Liver (tissue), 9 donors: ENCODE results near the gene DGKB. TPM values are rescaled to one million over a fixed set of nuclear protein-coding genes. Genes with fewer than 3 reads are reported as not detected.

ENCODE experiments used
- DNase-seq: peaks from one replicate; pipeline ENCODE4 v3.0.0-alpha.2; 2017; ENCODE audit warnings: low spot score
- H3K27ac ChIP-seq, 2 donors: one replicate each; pipeline ENCODE4 v1.7.0; 2013; ENCODE audit warnings: inconsistent platforms in 2 of 2, low read length in 2 of 2, control low read depth in 1 of 2, low read depth in 1 of 2, mild to moderate bottlenecking in 1 of 2
- H3K27me3 ChIP-seq, 4 donors: one replicate each; pipeline versions ENCODE4 v1.6.1 to v1.7.0; 2013; ENCODE audit warnings: low read length in 3 of 4, inconsistent platforms in 1 of 4, mild to moderate bottlenecking in 1 of 4, moderate library complexity in 1 of 4; ENCODE audit not compliant: control insufficient read depth in 4 of 4, insufficient read depth in 4 of 4
- H3K36me3 ChIP-seq, 4 donors: one replicate each; pipeline versions ENCODE4 v1.6.1 to v1.7.0; 2013; ENCODE audit warnings: low read length in 3 of 4, mild to moderate bottlenecking in 3 of 4, low read depth in 1 of 4, moderate library complexity in 1 of 4; ENCODE audit not compliant: control insufficient read depth in 4 of 4, insufficient read depth in 3 of 4
- H3K4me1 ChIP-seq, 4 donors: one replicate each; pipeline versions ENCODE4 v1.6.1 to v1.7.0; 2013; ENCODE audit warnings: low read length in 3 of 4, mild to moderate bottlenecking in 3 of 4, moderate library complexity in 1 of 4; ENCODE audit not compliant: control insufficient read depth in 4 of 4, insufficient read depth in 4 of 4
- H3K4me3 ChIP-seq, 3 donors: one replicate each; pipeline versions ENCODE4 v1.6.1 to v1.7.0; 2013; ENCODE audit warnings: low read length in 3 of 3, control low read depth in 1 of 3, low read depth in 1 of 3, mild to moderate bottlenecking in 1 of 3
- H3K9ac ChIP-seq, 2 donors: one replicate each; pipeline ENCODE4 v1.7.0; 2013; ENCODE audit warnings: low read length in 2 of 2, mild to moderate bottlenecking in 2 of 2, moderate library complexity in 2 of 2, control low read depth in 1 of 2, low read depth in 1 of 2
- H3K9me3 ChIP-seq, 4 donors: one replicate each; pipeline versions ENCODE4 v1.6.1 to v1.7.0; 2013; ENCODE audit warnings: low read length in 3 of 4; ENCODE audit not compliant: control insufficient read depth in 4 of 4
- EGR1 ChIP-seq, 2 donors: IDR thresholded peaks; 2 replicates each; pipeline ENCODE4 v1.6.1; 2016 to 2018; ENCODE audit warnings: antibody characterized with exemption in 2 of 2, low read depth in 2 of 2
- FOXA1 ChIP-seq: IDR thresholded peaks from 2 replicates; pipeline ENCODE4 v1.6.1; 2016; ENCODE audit warnings: antibody characterized with exemption
- FOXA2 ChIP-seq: IDR thresholded peaks from 2 replicates; pipeline ENCODE4 v1.6.1; 2016; ENCODE audit warnings: antibody characterized with exemption
- GABPA ChIP-seq, 2 donors: IDR thresholded peaks in 1 of 2; conservative IDR thresholded peaks in 1 of 2; 2 replicates each; pipeline ENCODE4 v1.6.1; 2016; ENCODE audit warnings: antibody characterized with exemption in 2 of 2, mild to moderate bottlenecking in 1 of 2, moderate library complexity in 1 of 2
- HNF4A ChIP-seq, 2 donors: conservative IDR thresholded peaks; 2 replicates each; pipeline ENCODE4 v1.6.1; 2016; ENCODE audit warnings: antibody characterized with exemption in 2 of 2, mild to moderate bottlenecking in 2 of 2
- HNF4G ChIP-seq: IDR thresholded peaks from 2 replicates; pipeline ENCODE4 v1.6.1; 2016; ENCODE audit warnings: antibody characterized with exemption
- JUND ChIP-seq, 2 donors: IDR thresholded peaks; 2 replicates each; pipeline ENCODE4 v1.6.1; 2016; ENCODE audit warnings: antibody characterized with exemption in 2 of 2
- NR2F2 ChIP-seq: IDR thresholded peaks from 2 replicates; pipeline ENCODE4 v1.6.1; 2016; ENCODE audit warnings: antibody characterized with exemption
- RAD21 ChIP-seq, 2 donors: IDR thresholded peaks; 2 replicates each; pipeline ENCODE4 v1.6.1; 2016; ENCODE audit warnings: antibody characterized with exemption in 2 of 2, mild to moderate bottlenecking in 2 of 2
- SP1 ChIP-seq: IDR thresholded peaks from 2 replicates; pipeline ENCODE4 v1.6.1; 2018; ENCODE audit warnings: antibody characterized with exemption, mild to moderate bottlenecking
- TAF1 ChIP-seq: conservative IDR thresholded peaks from 2 replicates; pipeline ENCODE4 v1.6.1; 2016; ENCODE audit warnings: antibody characterized with exemption, mild to moderate bottlenecking
- YY1 ChIP-seq: IDR thresholded peaks from 2 replicates; pipeline ENCODE4 v1.6.1; 2016; ENCODE audit warnings: antibody characterized with exemption, mild to moderate bottlenecking
- WGBS: extraction: QIAGEN DNeasy Blood & Tissue Kit; methylation state at CpG from one replicate; pipeline ENCODE4 v1.1.7; 2013; 5-methylcytosine and 5-hydroxymethylcytosine counted together
- polyA plus RNA-seq, 2 donors: library from polyadenylated mRNA; stranded (reverse) in 1 of 2; unstranded in 1 of 2; fragments of 200-250 nt in 1 of 2; fragments of >200 nt in 1 of 2; fragmentation: Nextera tagmentation in 1 of 2; extraction: Ambion mirVana in 1 of 2; gene quantifications; one replicate each; pipeline versions ENCODE4 v1.2.1 to v1.2.3, GENCODE V29; 2013 to 2015
- total RNA-seq, 2 donors: library from RNA; depleted of rRNA; stranded (reverse); fragments of >200 nt; gene quantifications; one replicate each; pipeline ENCODE4 v1.2.3, GENCODE V29; 2014
- TF ChIP-seq, protein P1 (sequence below): IDR thresholded peaks from 2 replicates; pipeline ENCODE4 v1.6.1; 2016; ENCODE audit warnings: antibody characterized with exemption
- TF ChIP-seq, protein P2 (sequence below): fragments of 150-350 bp; IDR thresholded peaks from 2 replicates; pipeline ENCODE4 v1.5.1; 2017; ENCODE audit warnings: improper control_type of control experiment, low read depth, low read length; ENCODE audit not compliant: missing input control
- TF ChIP-seq, protein P3 (sequence below): IDR thresholded peaks from 2 replicates; pipeline ENCODE4 v1.6.1; 2016; ENCODE audit warnings: antibody characterized with exemption
- TF ChIP-seq, protein P4 (sequence below): IDR thresholded peaks from 2 replicates; pipeline ENCODE4 v1.6.1; 2016; ENCODE audit warnings: antibody characterized with exemption
- TF ChIP-seq, protein P5 (sequence below): IDR thresholded peaks from 2 replicates; pipeline ENCODE4 v1.6.1; 2016; ENCODE audit warnings: antibody characterized with exemption, mild to moderate bottlenecking
- donor health status: healthy.
- donor health status: healthy.
- donor health status: healthy.
- donor health status: healthy.
- donor health status: healthy.

The DGKB gene
- total and polyA plus RNA-seq, 4 donors = 0.09 to 0.42 TPM; not detected in 2

DNA sequence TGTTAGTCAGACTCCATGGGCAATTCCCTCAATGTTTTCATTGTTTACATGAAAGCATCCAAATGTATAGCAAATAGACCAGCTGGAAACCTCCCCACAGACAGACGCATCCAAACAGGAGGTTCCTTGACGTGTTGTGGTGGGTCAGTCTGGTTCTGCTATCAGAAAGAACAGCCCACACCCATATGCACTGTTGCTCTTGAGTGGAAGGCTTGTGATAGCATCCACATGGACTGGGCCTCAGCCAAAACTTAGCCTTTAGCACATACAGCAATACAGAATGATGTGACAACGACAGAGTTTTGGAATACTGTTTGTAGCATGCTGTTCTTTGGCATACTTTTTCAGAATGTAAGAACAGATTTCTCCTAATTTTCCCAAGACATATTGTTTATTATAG lies 613.9 kb downstream of the DGKB start:
- Histone ChIP-seq H3K9me3 (no peaks in the 10 kb centered on the region), H3K4me1 (no peaks in the 10 kb centered on the region), H3K36me3 (no peaks in the 10 kb centered on the region), H3K9ac (no peak overlapping the region), H3K4me3 (no peak overlapping the region), H3K27ac (no peak overlapping the region), H3K27me3 (no peaks in the 10 kb centered on the region)
- TF ChIP-seq JUND (IDR thresholded peaks at IDR 0.05) (no peak), FOXA2 (no peak), FOXA1 (no peak), NR2F2 (no peak), SP1 (no peak), EGR1 (IDR thresholded peaks at IDR 0.05; ENCODE audit: low read depth in 2 of 2) (no peak), TAF1 (no peak), HNF4G (no peak), RAD21 (IDR thresholded peaks at IDR 0.05) (no peak), HNF4A (conservative IDR thresholded peaks at IDR 0.05) (no peak), GABPA (IDR thresholded peaks at IDR 0.05 in 1 of 2, conservative IDR thresholded peaks at IDR 0.05 in 1 of 2) (no peak)
- TF ChIP-seq, protein P1, sequence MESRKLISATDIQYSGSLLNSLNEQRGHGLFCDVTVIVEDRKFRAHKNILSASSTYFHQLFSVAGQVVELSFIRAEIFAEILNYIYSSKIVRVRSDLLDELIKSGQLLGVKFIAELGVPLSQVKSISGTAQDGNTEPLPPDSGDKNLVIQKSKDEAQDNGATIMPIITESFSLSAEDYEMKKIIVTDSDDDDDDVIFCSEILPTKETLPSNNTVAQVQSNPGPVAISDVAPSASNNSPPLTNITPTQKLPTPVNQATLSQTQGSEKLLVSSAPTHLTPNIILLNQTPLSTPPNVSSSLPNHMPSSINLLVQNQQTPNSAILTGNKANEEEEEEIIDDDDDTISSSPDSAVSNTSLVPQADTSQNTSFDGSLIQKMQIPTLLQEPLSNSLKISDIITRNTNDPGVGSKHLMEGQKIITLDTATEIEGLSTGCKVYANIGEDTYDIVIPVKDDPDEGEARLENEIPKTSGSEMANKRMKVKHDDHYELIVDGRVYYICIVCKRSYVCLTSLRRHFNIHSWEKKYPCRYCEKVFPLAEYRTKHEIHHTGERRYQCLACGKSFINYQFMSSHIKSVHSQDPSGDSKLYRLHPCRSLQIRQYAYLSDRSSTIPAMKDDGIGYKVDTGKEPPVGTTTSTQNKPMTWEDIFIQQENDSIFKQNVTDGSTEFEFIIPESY = no peak
- TF ChIP-seq, protein P2, sequence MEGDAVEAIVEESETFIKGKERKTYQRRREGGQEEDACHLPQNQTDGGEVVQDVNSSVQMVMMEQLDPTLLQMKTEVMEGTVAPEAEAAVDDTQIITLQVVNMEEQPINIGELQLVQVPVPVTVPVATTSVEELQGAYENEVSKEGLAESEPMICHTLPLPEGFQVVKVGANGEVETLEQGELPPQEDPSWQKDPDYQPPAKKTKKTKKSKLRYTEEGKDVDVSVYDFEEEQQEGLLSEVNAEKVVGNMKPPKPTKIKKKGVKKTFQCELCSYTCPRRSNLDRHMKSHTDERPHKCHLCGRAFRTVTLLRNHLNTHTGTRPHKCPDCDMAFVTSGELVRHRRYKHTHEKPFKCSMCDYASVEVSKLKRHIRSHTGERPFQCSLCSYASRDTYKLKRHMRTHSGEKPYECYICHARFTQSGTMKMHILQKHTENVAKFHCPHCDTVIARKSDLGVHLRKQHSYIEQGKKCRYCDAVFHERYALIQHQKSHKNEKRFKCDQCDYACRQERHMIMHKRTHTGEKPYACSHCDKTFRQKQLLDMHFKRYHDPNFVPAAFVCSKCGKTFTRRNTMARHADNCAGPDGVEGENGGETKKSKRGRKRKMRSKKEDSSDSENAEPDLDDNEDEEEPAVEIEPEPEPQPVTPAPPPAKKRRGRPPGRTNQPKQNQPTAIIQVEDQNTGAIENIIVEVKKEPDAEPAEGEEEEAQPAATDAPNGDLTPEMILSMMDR = no peak
- TF ChIP-seq, protein P3, sequence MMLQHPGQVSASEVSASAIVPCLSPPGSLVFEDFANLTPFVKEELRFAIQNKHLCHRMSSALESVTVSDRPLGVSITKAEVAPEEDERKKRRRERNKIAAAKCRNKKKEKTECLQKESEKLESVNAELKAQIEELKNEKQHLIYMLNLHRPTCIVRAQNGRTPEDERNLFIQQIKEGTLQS = no peak
- TF ChIP-seq, protein P4, sequence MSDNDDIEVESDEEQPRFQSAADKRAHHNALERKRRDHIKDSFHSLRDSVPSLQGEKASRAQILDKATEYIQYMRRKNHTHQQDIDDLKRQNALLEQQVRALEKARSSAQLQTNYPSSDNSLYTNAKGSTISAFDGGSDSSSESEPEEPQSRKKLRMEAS = no peak
- TF ChIP-seq, protein P5, sequence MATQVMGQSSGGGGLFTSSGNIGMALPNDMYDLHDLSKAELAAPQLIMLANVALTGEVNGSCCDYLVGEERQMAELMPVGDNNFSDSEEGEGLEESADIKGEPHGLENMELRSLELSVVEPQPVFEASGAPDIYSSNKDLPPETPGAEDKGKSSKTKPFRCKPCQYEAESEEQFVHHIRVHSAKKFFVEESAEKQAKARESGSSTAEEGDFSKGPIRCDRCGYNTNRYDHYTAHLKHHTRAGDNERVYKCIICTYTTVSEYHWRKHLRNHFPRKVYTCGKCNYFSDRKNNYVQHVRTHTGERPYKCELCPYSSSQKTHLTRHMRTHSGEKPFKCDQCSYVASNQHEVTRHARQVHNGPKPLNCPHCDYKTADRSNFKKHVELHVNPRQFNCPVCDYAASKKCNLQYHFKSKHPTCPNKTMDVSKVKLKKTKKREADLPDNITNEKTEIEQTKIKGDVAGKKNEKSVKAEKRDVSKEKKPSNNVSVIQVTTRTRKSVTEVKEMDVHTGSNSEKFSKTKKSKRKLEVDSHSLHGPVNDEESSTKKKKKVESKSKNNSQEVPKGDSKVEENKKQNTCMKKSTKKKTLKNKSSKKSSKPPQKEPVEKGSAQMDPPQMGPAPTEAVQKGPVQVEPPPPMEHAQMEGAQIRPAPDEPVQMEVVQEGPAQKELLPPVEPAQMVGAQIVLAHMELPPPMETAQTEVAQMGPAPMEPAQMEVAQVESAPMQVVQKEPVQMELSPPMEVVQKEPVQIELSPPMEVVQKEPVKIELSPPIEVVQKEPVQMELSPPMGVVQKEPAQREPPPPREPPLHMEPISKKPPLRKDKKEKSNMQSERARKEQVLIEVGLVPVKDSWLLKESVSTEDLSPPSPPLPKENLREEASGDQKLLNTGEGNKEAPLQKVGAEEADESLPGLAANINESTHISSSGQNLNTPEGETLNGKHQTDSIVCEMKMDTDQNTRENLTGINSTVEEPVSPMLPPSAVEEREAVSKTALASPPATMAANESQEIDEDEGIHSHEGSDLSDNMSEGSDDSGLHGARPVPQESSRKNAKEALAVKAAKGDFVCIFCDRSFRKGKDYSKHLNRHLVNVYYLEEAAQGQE = no peak
- 75% methylated on average over 3 of the region's 3 CpGs for WGBS
- DNase-seq = no peak

DNA sequence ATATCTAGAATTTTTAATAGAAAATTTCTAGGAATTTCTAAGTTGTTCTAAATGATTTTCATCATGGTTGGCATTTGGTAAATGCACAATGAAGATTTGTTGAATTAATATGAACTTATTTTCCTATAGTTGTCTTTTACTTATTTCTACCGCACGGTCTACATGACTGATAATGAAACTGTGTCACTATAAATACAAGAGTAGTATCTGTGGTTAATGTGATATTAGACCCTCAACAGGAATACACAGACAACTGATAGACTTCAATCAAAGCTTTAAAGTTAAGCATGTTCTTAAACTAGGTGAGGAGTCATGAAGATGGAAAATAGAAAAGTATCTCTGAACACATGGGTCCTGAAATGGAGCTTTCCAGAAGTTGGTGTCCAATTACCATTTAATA lies 615.2 kb downstream of the DGKB start:
- no peak for DNase-seq
- Histone ChIP-seq H3K27me3 (no peaks in the 10 kb centered on the region), H3K9ac (no peak overlapping the region), H3K36me3 (no peaks in the 10 kb centered on the region), H3K4me3 (no peak overlapping the region), H3K27ac (no peak overlapping the region), H3K4me1 (no peaks in the 10 kb centered on the region), H3K9me3 (no peaks in the 10 kb centered on the region)
- TF ChIP-seq, protein P1 = no peak
- TF ChIP-seq HNF4A (conservative IDR thresholded peaks at IDR 0.05) (no peak), SP1 (no peak), NR2F2 (no peak), YY1 (no peak), RAD21 (IDR thresholded peaks at IDR 0.05) (no peak)
- TF ChIP-seq, protein P5 = no peak
- TF ChIP-seq, protein P3 = no peak
- WGBS = 97% methylated on average over 2 of the region's 2 CpGs
